Measurements from ENCODE around the gene ARFRP1. TPM values are rescaled to one million over a fixed set of nuclear protein-coding genes. Genes with fewer than 3 reads are reported as not detected.
"Not testable (repeated sequence)": the region's sequence is repeated elsewhere in the genome, so short reads cannot be mapped to it uniquely, and the experiment has no call there.

The ARFRP1 gene
- total RNA-seq, 1 donor from 2014 or later: 49.1 TPM

GRCh38 chr20:63686492-63687321, 21.1 kb downstream of the ARFRP1 start:
- intact Hi-C loops (cut with DNase I): no loop called here
- ATAC-seq (peak; percentile 77), DNase-seq (ENCODE audit: low spot score) (peak; percentile 91)

GRCh38 chr20:63686094-63686491, 21.7 kb downstream of the ARFRP1 start:
- no peak for ATAC-seq

GRCh38 chr20:63685269-63686026, 22.3 kb downstream of the ARFRP1 start:
- DNase-seq (ENCODE audit: low spot score) (no peak), ATAC-seq (no peak)
- intact Hi-C loops (cut with DNase I): no loop called here

More at GRCh38 chr20:63686094-63686491, 21.7 kb downstream of the ARFRP1 start:
- intact Hi-C loops (cut with DNase I): no loop called here
- no peak for DNase-seq (ENCODE audit: low spot score)

GRCh38 chr20:63682384-63683139, 25.2 kb downstream of the ARFRP1 start:
- intact Hi-C loops (cut with DNase I): no loop called here
- ATAC-seq: peak; percentile 35
- DNase-seq (ENCODE audit: low spot score): no peak

- intact Hi-C loops (cut with DNase I): no loop called here
- no peak for DNase-seq (ENCODE audit: low spot score)
- ATAC-seq: no peak
Measured at GRCh38 chr20:63681609-63682142, 26.1 kb downstream of the ARFRP1 start.

GRCh38 chr20:63680857-63681608, 26.7 kb downstream of the ARFRP1 start:
- no peak for DNase-seq (ENCODE audit: low spot score)
- intact Hi-C loops (cut with DNase I): no loop called here
- no peak for ATAC-seq

GRCh38 chr20:63680427-63680826, 27.3 kb downstream of the ARFRP1 start:
- intact Hi-C loops (cut with DNase I): no loop called here
- ATAC-seq (no peak), DNase-seq (ENCODE audit: low spot score) (no peak)

GRCh38 chr20:63679799-63680305, 27.9 kb downstream of the ARFRP1 start:
- ATAC-seq (no peak), DNase-seq (ENCODE audit: low spot score) (no peak)
- intact Hi-C loops (cut with DNase I): no loop called here

GRCh38 chr20:63678667-63679465, 28.9 kb downstream of the ARFRP1 start:
- DNase-seq (ENCODE audit: low spot score): no peak
- ATAC-seq: no peak
- intact Hi-C loops (cut with DNase I): no loop called here

GRCh38 chr20:63678071-63678470, 29.7 kb downstream of the ARFRP1 start:
- intact Hi-C loops (cut with DNase I): no loop called here
- ATAC-seq: no peak
- no peak for DNase-seq (ENCODE audit: low spot score)

GRCh38 chr20:63675681-63676368, 32.0 kb downstream of the ARFRP1 start:
- intact Hi-C loops (cut with DNase I): no loop called here
- DNase-seq (ENCODE audit: low spot score): no peak
- no peak for ATAC-seq

GRCh38 chr20:63673951-63674350, 33.8 kb downstream of the ARFRP1 start:
- intact Hi-C loops (cut with DNase I): no loop called here
- ATAC-seq (no peak), DNase-seq (ENCODE audit: low spot score) (no peak)

GRCh38 chr20:63672666-63673065, 35.1 kb downstream of the ARFRP1 start:
- DNase-seq (ENCODE audit: low spot score) (no peak), ATAC-seq (no peak)
- intact Hi-C loops (cut with DNase I): no loop called here

GRCh38 chr20:63671695-63672094, 36.1 kb downstream of the ARFRP1 start:
- ATAC-seq; DNase-seq (ENCODE audit: low spot score); intact Hi-C loops (cut with DNase I): not testable (repeated sequence)

- intact Hi-C loops (cut with DNase I): loop anchor here (10.0 kb wide), 1 partner anchor 76 kb away; no protein-coding TSS in a partner anchor
- ATAC-seq: no peak
- DNase-seq (ENCODE audit: low spot score): no peak
Measured at GRCh38 chr20:63668351-63668750, 39.4 kb downstream of the ARFRP1 start.

GRCh38 chr20:63667858-63668257, 39.9 kb downstream of the ARFRP1 start:
- intact Hi-C loops (cut with DNase I): loop anchor here (10.0 kb wide), 1 partner anchor 77 kb away; no protein-coding TSS in a partner anchor
- no peak for ATAC-seq
- no peak for DNase-seq (ENCODE audit: low spot score)

- intact Hi-C loops (cut with DNase I): loop anchor here (10.0 kb wide), 1 partner anchor 79 kb away; no protein-coding TSS in a partner anchor
- DNase-seq (ENCODE audit: low spot score) (no peak), ATAC-seq (no peak)
Measured at GRCh38 chr20:63665708-63666107, 42.1 kb downstream of the ARFRP1 start.

All from sciatic nerve (tissue), 2 donors.